IPS-NIHi7 (cell line): ENCODE data around the gene ATXN7L2.
"Not testable (repeated sequence)": the region's sequence is repeated elsewhere in the genome, so short reads cannot be mapped to it uniquely, and the experiment has no call there.

Experiments
- DNase-seq: peaks from one replicate; pipeline ENCODE4 v3.0.0; 2012; ENCODE audit warnings: mixed read lengths; ENCODE audit errors: extremely low spot score

The ATXN7L2 gene, protein sequence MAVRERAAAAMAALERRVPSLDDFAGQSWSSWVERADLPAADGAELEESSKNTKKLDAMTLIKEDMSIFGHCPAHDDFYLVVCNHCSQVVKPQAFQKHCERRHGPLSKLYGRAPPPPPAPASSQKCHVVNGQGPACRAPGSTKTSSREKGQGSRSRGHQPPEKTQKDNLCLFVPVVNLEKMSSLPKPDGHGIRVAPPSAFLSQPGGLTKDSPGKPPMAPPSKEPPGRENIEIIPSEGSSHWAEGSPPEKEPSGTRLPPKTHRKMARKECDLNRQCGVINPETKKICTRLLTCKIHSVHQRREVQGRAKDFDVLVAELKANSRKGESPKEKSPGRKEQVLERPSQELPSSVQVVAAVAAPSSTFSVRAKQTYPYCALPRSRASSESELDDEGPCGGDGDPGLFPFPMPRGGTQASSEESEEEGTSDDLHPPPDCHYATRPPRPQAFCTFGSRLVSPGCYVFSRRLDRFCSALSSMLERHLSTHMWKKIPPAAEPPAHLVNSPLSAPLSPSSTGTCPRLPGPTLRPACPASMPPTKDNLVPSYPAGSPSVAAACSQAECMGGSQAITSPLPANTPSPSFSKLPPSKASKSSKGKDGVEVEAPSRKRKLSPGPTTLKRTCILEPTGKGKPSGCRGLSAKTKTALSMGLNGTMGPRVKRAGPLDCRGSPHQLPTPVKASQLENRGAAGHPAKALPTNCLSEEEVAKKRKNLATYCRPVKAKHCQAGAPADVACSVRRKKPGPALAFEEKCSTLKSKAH

DNA sequence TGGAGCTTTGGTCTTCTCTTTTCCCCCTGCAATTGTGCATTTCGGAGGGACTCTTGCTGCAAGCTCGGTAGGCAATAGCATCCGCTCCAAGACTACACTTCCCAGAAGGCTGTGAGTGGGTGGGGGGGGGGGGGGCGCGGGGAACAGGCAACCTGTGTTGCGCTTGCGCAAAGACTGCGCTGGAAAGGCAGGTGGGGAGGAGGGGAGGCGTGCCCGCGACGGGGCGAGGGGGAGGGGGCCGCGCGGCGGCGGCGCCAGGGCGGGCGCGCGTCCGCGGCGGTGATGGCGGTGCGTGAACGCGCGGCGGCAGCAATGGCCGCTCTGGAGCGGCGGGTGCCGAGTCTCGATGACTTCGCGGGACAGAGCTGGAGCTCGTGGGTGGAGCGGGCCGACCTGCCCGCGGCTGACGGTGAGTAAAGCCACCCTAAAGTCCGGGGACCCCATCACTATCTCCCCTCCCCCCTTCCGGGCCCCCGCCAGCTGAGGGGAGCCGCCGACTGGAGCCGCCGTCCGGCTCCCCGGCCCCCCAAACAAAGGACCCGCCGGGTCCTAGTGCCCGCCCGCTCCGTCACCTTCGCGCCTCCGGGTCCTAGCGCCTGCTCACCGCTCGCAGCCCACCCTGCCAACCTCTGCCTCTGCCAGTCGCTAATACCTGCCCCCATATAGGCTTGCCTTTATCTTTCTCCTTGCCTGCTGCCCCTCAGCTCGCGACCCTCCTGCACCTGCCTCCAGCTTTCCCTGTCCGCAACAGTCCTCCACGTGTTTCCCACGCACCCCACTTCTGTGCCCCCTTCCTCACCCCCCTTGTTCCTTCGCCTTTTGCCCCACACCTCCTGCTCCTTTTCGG lies at the start of gene ATXN7L2:
TSS of gene ATXN7L2 (plus strand) at position 234 of the 847 bp plus-strand sequence. CDS start at position 283, 49 bp downstream.
- DNase-seq, result peak; percentile 98

DNA sequence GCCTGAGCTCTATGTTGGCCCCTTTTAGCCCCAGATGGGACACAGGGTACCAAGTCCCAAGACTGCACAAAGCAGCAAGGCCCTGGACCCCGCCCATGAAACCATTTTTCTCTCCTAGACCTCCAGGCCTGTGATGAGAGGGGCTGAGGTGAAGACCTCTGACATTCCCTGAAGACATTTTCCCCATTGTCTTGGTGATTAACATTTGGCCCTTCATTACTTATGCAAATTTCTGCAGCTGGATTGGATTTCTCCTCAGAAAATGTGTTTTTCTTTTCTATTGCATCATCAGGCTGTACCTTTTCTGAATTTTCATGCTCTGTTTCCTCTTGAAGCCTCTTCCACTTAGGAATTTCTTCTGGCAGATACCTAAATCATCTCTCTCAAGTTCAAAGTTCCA lies 49.2 kb upstream of the ATXN7L2 start:
- no peak for DNase-seq

DNA sequence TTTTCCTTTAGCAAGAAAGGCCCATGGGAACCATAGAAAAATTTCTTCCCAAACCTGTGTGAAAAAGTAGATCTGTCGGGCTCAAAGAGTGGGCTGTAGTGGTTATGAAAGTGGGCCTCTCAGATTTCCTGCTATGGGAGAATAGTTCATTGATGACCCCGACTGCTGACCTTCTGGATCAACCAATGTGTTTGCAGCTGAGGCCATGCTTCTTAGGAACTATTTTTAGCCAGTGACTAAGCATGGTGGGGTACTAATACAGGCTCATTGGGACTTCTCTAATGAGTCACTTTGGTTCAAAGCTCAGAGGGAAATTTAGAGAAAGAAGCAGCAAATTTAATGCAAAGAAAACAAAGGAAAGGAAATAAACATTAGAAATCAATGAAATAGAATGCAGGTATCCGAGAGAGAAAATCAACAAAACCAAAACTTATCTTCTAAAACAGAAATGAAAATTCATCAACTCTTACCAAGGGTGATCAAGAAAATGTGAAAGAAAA lies 44.9 kb upstream of the ATXN7L2 start:
- no peak for DNase-seq

DNA sequence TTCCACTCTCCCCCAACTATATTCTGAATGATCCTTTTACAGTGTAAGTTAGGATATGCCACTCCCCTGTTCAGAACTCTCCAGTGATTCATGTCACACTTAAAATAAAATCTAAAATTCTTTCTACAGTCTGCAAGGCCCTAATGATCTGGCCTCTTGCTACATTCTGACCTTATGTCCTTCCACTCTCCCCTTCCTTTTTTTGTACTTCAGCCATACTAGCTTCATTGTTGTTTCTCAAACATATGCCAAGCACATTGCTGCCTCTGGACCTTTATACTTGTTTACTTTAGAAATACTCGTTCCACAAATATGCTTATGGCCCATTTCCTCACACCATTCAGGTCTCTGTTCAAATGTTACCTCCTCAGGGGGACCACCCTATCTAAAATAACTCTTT lies 42.6 kb upstream of the ATXN7L2 start:
- no peak for DNase-seq

DNA sequence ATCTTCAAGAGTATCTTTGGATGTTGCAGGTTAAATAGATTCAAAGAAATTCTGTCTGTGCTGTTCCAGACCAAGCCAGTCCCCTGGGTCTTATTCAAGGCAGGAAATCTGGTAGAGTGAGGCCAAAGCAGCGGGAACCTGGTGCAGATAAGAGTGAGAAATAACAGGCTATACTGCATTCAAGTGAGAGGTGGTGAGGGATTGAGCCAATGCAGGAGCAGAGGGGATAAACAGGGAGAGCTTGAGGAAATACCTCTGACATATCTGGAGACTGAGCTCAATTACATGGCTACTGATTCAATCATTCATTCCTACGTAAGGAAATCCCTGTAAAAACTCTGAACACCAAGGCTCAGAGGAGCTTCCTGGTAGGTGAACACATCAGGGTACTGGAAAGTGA lies 40.2 kb upstream of the ATXN7L2 start:
- no peak for DNase-seq

DNA sequence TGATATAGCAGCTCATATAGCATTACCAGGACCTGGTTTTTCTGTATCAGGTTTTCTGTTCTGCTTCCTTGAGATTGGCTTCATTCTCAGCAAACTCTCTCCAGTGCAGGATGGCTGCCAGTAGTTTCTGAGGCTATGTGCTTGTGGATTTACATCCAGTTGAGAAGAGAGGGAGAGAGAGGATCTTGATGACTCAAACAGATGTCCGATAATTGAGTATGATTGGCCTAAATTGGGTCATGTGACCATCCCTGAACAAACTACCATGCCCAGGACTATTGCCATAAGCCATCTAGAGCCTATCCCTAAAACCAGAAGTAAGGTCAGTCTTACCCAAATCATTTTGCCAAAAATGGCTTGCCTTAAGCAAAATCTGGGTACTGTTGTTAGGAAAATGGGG lies 39.4 kb upstream of the ATXN7L2 start:
- no peak for DNase-seq

DNA sequence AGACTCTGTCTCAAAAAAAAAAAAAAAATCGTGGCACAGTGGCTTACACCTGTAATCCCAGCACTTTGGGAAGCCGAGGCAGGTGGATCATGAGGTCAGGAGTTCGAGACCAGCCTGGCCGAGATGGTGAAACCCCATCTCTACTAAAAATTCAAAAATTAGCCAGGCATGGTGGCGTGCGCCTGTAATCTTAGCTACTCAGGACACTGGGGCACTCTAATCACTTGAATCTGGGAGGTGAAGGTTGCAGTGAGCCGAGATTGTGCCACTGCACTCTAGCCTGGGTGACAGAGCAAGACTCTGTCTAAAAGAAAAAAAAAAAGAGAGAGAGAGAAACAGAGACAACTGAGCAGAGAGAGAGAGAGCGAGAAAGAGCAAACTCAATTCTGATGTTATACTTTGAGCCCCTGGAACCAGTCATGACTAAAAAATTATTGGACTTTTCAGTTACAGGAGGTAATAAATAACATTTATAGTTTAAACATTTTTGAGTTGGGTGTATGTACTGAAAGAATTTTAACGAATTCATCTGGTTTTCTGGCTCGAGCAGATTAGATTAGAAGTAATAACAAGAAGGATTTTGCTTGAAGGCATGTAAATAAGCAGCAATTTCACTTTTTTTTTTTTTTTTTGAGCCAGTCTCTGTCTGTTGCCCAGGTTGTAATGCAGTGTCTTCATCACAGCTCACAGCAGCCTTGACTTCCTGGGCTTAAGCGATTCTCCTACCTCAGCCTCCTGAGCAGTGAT lies 37.6 kb upstream of the ATXN7L2 start:
- not testable (repeated sequence) for DNase-seq

DNA sequence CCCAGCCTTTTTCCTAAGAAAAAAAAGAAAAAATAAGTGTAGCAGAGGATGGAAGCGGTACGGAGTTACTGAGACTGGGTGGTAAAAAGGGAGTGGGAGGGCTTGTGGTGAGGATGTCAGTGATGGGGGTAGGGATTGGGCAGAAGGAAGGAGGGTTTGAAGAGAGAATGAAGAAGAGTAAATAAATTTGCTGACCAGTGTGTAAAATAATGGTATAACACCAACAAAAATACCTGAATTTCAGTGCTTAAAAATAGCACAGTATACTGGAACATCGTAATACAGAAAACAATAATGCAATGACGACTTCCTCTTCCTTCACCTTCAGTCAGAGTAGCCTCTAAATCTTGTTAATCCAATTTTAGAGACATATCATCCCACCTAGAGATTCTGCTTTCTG lies 36.2 kb upstream of the ATXN7L2 start:
- DNase-seq, result no peak

DNA sequence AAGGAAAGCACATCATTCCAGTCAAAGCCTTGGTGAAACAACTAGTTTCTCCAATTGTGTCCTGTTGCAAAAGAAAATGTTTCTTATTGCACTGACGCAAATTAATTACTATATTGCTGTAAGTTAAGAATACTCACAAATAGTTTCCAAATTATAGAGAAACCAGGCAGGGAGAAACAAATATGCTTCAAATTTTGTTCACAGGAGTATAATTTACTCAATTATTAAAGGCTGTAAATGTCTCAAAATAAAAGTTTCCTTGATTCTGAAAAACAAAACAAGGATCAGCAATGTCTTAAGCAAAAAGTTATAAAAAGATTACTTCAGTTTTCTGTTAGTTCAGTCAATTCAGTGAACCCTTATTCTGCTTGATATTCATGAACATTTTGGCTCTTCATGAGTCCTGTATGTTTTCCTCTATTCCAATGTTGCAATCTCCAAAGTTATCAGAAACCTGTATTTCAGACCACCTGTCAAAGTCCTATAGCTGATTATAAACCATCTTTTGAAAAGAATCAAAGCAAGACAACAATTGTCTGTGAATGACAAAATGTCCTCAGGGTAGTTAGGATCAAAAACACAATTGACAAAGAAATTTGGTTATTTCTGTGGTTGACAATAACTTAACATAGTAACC lies 29.1 kb upstream of the ATXN7L2 start:
- no peak for DNase-seq

DNA sequence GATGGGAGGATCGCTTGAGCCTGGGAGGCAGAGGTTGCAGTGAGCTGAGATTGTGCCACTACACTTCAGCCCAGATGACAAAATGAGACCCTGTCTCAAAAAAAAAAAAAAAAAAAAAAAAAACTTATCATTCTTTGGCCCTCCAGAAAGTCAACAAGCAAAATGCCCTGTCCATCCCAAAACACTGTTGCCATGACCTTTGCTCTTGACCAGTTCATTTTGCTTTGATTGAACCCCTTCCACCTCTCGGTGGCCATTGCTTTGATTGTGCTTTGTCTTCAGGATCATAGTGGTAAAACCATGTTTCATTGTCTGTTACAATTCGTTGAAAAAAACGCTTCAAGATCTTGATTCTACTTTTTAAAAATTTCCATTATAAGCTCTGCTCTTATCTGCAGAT lies 25.9 kb upstream of the ATXN7L2 start:
- DNase-seq, result no peak

DNA sequence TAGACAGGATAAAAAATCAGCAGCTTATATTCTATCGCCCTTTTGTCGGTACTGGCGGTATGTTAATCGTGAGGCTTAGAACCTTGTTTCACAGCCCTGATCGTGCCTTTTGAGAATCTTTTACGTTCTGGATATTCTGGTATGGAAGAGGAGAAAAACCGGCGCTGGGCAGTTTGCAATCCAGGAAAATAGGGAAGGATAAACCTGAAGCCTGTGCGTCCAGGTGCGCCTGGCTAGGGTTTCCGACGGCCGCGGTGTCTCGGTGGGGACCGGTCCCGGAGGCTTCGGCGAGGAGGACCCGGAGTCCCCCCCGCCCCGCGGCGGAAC lies 17.6 kb upstream of the ATXN7L2 start:
- DNase-seq, result no peak

DNA sequence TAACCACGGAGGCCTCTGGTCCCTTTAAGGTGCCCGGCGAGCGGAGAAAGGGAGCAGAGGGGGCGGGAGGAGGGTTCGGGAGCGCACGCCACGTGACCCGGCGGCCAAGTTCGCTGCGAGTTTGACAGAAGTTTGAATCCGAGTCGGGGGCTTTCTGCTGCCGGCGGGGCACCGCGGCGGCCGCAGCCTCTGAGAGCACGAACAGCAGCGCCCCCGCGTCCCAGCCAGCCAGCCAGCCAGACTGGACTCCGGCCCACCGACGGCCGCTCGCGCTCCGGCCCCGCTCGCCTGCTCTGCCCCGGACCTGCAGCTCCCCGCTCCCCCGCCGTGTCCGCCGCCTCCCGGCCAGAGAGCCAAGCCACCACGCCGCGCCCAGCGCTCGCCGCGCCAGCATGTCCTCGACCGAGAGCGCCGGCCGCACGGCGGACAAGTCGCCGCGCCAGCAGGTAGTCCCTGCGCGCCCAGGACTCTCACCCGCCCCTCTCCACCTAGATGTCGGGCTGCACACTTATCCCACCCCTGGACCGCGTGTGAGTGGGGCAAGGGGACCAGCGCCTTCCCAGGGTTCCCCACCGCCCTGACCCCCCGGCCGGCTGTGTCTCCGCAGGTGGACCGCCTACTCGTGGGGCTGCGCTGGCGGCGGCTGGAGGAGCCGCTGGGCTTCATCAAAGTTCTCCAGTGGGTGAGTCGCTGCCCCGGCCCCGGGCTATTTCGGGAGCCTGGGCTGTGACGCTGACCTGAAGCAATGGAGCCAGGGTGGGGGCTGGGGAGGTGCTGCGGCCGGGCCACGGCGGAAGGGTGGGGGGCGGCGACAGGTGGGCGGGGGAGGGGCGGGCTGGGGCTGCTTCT lies 17.0 kb upstream of the ATXN7L2 start, which contains the start of gene SYPL2:
TSS of gene SYPL2 (plus strand) at position 95 of the 849 bp plus-strand sequence. CDS start at position 393, 298 bp downstream.
- peak; percentile 71 for DNase-seq

DNA sequence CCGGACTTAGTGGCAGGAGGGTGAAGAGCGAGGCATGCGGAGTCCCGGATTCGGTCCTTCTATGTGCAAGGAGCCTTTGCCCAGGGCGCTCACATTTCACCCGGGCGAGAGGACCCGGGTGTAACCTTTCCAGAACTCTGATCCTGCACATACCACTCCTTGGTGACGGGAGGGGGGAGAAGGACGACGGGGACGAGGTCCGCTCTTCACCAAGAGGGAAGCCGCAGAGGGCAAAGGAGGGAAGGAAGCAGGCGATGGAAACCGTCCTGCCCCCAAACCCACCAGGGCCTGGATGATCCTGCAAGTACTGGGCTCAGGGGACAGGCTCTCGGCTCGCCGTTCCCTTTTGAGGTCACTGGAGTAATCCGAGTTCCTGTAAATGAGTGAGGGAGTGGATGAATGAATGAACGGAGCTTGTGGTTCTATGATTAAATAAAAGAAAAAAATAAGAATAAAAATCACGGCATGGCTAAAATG lies 16.4 kb upstream of the ATXN7L2 start:
- peak; percentile 36 for DNase-seq

DNA sequence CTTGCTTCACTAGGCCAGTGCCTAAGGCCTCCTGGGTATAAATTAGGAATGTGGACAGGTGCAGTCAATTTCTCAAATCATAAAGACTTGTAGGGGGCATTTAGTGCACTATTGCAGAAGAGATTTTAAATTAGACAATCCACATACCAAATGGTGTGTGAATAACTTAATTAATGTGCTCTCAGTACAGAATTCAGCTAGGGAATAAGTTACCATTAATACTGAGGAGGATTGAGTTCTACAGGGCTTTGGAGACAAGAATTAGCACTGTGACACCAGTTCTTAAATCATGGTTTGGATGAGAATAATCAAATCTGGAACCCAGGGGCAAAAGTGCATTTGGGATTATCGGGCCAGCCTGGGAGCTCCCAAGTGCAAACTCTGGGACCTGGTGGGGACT lies 15.6 kb upstream of the ATXN7L2 start:
- no peak for DNase-seq

DNA sequence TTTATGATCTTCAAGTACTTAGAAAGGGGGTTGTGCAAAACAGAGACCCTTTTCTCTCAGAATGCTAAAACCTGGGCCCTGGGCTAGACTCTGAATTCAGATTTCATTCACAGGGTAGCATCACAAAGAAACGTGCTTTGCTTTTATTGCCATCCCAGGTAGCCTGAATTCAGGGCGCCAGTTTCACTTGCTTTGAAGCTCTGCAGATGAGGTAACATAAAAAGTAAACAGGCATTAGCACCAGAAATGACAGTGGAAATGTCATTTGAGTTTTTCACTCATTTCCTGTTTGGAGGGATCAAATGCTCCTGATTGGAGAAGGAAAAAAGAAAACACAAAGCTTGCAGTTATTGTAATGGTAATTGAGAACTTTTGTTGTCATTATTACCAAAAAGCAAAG lies 14.8 kb upstream of the ATXN7L2 start:
- DNase-seq, result no peak

DNA sequence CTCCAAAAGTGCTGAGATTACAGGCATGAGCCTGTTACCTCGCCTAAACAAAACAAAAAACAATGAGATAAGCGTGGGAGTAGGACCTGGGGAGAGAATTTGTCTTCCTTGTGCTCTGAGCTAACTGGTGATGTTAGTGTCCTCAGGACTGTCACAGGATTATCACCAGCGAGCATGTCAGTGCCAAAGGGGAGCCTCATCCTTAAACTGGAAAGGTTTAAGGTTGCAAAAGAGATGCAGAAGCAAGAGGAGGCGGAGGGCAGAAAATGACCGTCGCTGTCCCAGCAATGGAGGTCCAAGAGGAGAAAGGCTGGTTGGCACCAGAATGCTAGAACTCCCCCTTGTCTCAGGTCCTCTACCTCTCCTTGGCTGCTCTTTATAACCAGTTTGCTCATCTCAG lies 13.5 kb upstream of the ATXN7L2 start:
- DNase-seq, result no peak

DNA sequence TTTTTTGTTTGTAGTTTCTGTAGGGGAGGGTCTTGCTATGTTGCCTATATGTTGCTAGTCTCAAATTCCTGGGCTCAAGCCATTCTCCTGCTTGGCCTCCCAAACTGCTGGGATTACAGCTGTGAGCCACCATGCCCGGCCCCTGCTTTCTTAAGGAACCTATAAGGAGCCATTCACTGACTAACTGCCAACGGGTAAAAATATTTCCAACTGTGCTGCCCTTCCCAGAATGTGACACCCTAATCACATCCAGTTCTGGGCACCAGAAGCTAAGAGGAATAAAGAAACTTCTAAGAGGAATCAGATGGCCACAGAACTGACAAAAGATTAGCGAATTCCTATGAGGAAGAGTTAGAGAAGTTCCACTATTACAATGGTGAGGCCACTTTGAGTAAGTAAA lies 10.9 kb upstream of the ATXN7L2 start:
- DNase-seq, result no peak

DNA sequence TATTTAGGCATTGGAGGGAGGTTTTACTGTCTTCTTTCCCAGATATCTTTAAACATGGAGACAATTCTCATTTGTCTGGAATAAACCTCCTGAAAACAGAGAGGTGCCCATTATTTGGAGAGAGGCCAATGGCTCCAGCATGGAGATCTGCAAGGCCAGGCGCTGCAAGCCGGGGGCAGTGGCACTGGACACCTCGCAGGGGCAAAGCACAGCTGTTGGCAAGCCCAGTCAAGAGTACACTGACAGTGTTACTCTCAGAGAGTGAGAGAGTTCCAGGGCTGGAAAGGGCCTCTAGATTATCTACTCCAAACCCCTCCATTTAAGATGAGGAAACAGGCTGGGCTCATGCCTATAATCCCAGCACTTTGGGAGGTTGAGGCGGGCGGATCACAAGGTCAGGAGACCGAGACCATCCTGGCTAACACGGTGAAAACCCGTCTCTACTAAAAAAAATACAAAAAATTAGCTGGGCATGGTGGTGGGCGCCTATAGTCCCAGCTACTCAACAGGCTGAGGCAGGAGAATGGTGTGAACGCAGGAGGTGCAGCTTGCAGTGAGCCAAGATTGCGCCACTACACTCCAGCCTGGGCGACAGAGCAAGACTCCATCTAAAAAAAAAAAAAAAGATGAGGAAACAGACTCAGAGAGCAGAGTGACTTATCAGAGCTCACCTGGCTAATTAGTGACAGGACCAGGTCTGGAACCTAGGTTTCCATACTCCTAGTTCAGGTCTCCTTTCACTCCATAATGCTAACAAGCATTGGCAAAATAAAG lies 10.2 kb upstream of the ATXN7L2 start:
- DNase-seq, result not testable (repeated sequence)

DNA sequence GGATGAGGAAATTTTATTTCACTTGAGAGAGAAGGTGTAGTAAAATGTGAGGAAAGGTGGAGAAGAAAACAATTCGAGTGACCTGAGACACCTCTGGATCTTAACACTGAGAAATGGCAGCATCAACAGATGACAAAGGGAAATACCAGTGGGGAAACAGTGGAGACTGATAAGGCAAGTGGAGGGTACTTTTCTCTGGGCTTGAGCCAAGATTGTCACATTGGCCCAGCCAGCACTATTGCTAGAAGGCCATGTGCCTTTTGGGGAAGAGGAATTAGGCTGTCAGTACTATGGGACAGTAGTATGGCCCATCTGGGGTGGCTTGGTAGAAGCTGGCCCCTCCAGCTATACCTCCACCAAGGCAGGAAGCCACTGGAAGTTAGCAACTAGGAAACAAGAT lies 9.0 kb upstream of the ATXN7L2 start:
- no peak for DNase-seq
